ENCODE results near the gene PPP1R37. TPM values are rescaled to one million over a fixed set of nuclear protein-coding genes. Genes with fewer than 3 reads are reported as not detected.

Gene PPP1R37
- total and polyA plus RNA-seq, 4 donors: 1.8 to 10.4 (median 9.3) TPM

GRCh38 chr19:45122832-45123231 is 29.9 kb downstream of the PPP1R37 start:
- Histone ChIP-seq H3K27me3 (ENCODE audit: control insufficient read depth in 4 of 4, insufficient read depth in 4 of 4, low read length in 3 of 4) (no peaks in the 10 kb centered on the region), H3K4me3 (ENCODE audit: low read depth in 1 of 3, low read length in 3 of 3) (no peak overlapping the region), H3K36me3 (ENCODE audit: control insufficient read depth in 4 of 4, insufficient read depth in 3 of 4, low read depth in 1 of 4, low read length in 3 of 4) (no peaks in the 10 kb centered on the region), H3K9ac (ENCODE audit: low read depth in 1 of 2, low read length in 2 of 2) (no peak overlapping the region), H3K27ac (ENCODE audit: low read depth in 1 of 2, low read length in 2 of 2) (no peak overlapping the region), H3K4me1 (ENCODE audit: control insufficient read depth in 4 of 4, insufficient read depth in 4 of 4, low read length in 3 of 4) (no peaks in the 10 kb centered on the region), H3K9me3 (ENCODE audit: control insufficient read depth in 4 of 4, low read length in 3 of 4) (no peaks in the 10 kb centered on the region)
- no peak for DNase-seq (ENCODE audit: low spot score)
- TF ChIP-seq, protein P1, sequence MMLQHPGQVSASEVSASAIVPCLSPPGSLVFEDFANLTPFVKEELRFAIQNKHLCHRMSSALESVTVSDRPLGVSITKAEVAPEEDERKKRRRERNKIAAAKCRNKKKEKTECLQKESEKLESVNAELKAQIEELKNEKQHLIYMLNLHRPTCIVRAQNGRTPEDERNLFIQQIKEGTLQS (IDR thresholded peaks at IDR 0.05): no peak
- TF ChIP-seq FOXA2 (IDR thresholded peaks at IDR 0.05) (no peak), NR2F2 (IDR thresholded peaks at IDR 0.05) (no peak), GABPA (IDR thresholded peaks at IDR 0.05 in 1 of 2, conservative IDR thresholded peaks at IDR 0.05 in 1 of 2) (no peak), EGR1 (IDR thresholded peaks at IDR 0.05; ENCODE audit: low read depth in 2 of 2) (no peak), HNF4G (IDR thresholded peaks at IDR 0.05) (no peak), REST (IDR thresholded peaks at IDR 0.05) (no peak), SP1 (IDR thresholded peaks at IDR 0.05) (no peak), JUND (IDR thresholded peaks at IDR 0.05) (no peak), TAF1 (conservative IDR thresholded peaks at IDR 0.05) (no peak), MAX (IDR thresholded peaks at IDR 0.05) (no peak), FOXA1 (IDR thresholded peaks at IDR 0.05) (no peak), HNF4A (conservative IDR thresholded peaks at IDR 0.05) (no peak), YY1 (IDR thresholded peaks at IDR 0.05) (no peak), RAD21 (IDR thresholded peaks at IDR 0.05) (no peak)
- TF ChIP-seq, protein P2, sequence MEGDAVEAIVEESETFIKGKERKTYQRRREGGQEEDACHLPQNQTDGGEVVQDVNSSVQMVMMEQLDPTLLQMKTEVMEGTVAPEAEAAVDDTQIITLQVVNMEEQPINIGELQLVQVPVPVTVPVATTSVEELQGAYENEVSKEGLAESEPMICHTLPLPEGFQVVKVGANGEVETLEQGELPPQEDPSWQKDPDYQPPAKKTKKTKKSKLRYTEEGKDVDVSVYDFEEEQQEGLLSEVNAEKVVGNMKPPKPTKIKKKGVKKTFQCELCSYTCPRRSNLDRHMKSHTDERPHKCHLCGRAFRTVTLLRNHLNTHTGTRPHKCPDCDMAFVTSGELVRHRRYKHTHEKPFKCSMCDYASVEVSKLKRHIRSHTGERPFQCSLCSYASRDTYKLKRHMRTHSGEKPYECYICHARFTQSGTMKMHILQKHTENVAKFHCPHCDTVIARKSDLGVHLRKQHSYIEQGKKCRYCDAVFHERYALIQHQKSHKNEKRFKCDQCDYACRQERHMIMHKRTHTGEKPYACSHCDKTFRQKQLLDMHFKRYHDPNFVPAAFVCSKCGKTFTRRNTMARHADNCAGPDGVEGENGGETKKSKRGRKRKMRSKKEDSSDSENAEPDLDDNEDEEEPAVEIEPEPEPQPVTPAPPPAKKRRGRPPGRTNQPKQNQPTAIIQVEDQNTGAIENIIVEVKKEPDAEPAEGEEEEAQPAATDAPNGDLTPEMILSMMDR (IDR thresholded peaks at IDR 0.05; ENCODE audit: low read depth, low read length, missing input control): no peak
- TF ChIP-seq, protein P3, sequence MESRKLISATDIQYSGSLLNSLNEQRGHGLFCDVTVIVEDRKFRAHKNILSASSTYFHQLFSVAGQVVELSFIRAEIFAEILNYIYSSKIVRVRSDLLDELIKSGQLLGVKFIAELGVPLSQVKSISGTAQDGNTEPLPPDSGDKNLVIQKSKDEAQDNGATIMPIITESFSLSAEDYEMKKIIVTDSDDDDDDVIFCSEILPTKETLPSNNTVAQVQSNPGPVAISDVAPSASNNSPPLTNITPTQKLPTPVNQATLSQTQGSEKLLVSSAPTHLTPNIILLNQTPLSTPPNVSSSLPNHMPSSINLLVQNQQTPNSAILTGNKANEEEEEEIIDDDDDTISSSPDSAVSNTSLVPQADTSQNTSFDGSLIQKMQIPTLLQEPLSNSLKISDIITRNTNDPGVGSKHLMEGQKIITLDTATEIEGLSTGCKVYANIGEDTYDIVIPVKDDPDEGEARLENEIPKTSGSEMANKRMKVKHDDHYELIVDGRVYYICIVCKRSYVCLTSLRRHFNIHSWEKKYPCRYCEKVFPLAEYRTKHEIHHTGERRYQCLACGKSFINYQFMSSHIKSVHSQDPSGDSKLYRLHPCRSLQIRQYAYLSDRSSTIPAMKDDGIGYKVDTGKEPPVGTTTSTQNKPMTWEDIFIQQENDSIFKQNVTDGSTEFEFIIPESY (IDR thresholded peaks at IDR 0.05): no peak
- WGBS: 89% methylated on average over 6 of the region's 6 CpGs

- Histone ChIP-seq H3K4me1 (ENCODE audit: control insufficient read depth in 4 of 4, insufficient read depth in 4 of 4, low read length in 3 of 4) (no peaks in the 10 kb centered on the region), H3K36me3 (ENCODE audit: control insufficient read depth in 4 of 4, insufficient read depth in 3 of 4, low read depth in 1 of 4, low read length in 3 of 4) (no peaks in the 10 kb centered on the region), H3K4me3 (ENCODE audit: low read depth in 1 of 3, low read length in 3 of 3) (no peak overlapping the region), H3K9ac (ENCODE audit: low read depth in 1 of 2, low read length in 2 of 2) (no peak overlapping the region), H3K9me3 (ENCODE audit: control insufficient read depth in 4 of 4, low read length in 3 of 4) (no peaks in the 10 kb centered on the region), H3K27ac (ENCODE audit: low read depth in 1 of 2, low read length in 2 of 2) (no peak overlapping the region), H3K27me3 (ENCODE audit: control insufficient read depth in 4 of 4, insufficient read depth in 4 of 4, low read length in 3 of 4) (no peaks in the 10 kb centered on the region)
- no peak for TF ChIP-seq JUND (IDR thresholded peaks at IDR 0.05)
- DNase-seq (ENCODE audit: low spot score): no peak
- 85% methylated on average over 9 of the region's 9 CpGs for WGBS
These were observed 30.5 kb downstream of the PPP1R37 start for GRCh38 chr19:45123440-45123850.
